ENCODE data around the gene MAST4.
A peak's percentile ranks its signal among the peaks of the same experiment; 100 is the strongest.

Gene MAST4

GRCh38 chr5:66969963-66970362 lies 373.8 kb downstream of the MAST4 start:
- no peak for DNase-seq

GRCh38 chr5:66972004-66972403 lies 375.8 kb downstream of the MAST4 start:
- DNase-seq = no peak

DNA sequence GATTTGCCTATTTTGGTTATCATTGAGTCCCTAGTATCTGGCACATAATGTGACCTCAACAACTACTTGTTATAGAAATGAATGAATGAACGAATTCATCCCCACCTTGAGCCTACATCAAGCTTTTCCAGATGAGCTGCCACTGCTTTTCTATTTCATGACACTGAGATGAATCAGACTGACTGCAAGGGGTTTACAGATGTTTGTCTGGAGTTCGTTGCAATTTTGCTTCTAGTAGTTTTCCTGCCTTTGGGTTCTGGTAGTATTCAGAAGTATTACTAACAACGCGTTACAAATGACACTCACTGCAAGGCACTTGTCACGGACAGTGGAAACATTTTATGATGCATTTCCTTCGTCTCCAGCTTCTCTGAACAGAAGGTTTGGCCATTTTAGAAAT lies 378.1 kb downstream of the MAST4 start:
- no peak for DNase-seq

- no peak for DNase-seq
Measured at GRCh38 chr5:66976108-66976507, 379.9 kb downstream of the MAST4 start.

DNA sequence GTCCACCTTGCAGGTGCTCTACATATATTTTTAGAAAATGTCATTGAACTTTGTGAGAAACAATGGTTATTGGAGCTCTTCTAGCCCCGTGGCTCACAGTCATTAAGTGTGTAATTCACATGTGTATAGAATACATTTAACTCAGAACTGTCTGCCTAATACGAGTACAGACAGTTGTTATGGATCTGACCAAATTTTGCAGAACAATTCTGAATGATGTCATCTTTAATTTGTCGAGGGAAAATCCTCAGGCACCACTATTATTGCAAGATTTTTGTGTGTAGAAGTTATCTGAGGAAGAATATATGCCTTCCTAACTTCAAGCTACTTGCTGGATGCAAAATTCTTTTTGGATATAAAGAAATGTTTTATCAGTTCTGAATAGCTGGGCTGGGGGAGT lies 383.5 kb downstream of the MAST4 start:
- no peak for DNase-seq

DNA sequence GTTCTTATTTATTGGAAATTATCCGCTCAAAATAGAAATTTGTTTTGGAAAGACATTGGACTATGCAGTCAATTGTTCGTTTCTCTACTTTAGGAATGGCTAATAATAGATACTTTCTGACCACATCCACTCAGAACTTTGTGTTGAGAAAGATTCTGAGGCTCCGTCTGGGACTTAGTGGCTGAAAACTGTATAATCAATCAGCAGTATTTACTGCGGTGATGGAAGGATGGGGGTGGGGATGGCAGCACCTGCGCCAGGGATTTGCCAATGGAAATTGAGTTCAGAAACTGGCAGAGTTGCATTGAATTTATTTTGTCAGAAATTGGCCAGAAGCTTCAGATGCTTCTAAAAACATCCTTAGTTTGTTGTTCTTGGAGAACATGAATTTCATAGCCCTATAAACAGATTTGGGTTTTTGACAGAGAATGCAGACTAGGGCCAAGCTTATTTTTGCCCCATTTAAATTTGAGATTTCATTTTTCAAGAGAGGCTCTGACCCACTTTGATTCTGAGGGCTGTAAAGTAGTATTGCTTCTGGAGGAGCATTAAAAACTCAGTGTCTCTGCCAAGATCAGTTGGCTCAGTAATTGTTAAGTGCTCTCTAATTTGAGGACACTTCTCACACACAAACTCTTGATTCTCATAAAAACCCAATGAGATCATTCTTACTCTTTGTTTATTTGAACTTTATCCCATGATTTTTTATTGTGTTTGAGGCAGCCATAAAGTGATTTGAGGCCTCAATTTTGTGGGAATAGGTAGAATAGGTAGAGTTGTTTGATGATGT lies 385.3 kb downstream of the MAST4 start:
- DNase-seq = no peak

DNA sequence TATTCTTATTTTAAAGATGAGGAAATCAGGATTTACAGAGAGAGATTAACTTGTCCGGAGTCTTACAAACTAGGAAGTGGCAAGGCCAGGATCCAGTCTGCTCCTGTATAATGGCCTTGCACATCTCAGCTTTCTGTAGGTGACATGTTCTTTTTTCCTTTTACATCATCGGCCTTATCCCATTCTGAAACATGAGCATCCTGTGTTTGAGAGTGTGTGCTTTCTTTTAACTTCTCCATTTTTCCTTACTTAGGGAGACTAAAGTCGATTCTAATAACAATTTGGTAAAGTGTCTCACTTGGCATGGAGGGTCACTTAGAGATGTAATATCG lies 385.8 kb downstream of the MAST4 start:
- no peak for DNase-seq

GRCh38 chr5:66982470-66982869 lies 386.3 kb downstream of the MAST4 start:
- DNase-seq = no peak

DNA sequence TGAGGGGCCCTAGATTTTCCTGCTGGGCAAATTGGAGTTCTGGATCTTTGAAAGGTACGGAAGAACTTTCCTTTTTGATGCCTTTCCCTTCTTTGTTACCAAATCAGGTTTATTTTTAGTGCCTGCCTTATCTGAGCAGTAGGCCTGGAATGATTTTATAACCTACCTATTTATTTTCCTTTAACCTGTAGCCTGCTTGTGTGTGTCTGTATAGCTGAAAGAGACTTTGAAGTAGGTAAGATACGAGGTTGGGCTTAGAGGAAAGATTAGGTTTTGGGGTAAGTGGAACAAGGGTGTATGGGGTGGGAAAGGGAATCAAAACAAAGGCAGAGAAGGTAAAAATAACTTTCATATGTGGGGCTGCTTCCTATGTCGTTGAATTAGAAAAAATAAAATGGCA lies 389.2 kb downstream of the MAST4 start:
- DNase-seq = no peak

GRCh38 chr5:66986009-66986408 lies 389.8 kb downstream of the MAST4 start:
- no peak for DNase-seq

GRCh38 chr5:66986534-66986933 lies 390.3 kb downstream of the MAST4 start:
- DNase-seq = no peak

DNA sequence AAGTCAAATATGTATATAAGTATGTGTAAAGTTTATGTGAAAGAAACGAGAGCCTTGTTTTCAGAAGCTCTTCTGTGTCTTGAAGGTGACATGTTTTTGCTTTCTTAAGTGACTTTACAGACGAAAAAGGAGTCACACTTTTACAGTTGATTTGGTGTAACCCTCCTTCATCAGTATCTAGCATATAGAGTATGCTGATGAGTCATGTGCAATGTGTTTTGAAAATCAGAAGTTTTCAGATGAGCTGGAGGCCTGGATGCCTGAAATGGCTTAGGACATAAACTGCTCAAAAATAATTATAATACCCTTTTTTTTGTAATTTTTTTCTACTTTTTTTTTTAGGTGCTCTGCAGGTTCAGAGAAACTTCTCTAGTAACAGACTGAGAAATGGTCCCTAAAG lies 390.9 kb downstream of the MAST4 start:
- no peak for DNase-seq

DNA sequence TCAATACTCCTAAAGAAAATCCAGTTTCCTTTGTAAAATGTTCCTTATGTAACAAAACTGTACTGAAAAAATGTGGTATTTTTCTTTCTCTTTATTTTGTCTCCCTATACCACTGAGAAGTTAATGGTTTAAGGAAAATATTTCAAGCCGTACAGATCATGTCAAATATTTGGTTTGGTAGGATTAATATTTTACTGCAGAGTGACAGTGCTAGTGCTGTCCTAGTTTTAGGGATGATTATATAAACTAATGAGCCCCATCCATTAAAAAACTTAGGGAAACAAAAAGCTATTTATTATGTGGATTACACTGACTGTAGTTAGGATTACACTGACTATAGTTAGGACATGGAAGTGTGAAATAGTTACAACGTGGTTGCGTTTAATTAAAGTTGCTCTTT lies 391.3 kb downstream of the MAST4 start:
- no peak for DNase-seq

GRCh38 chr5:66987949-66988838 lies 392.0 kb downstream of the MAST4 start:
- peak; percentile 32 for DNase-seq

DNA sequence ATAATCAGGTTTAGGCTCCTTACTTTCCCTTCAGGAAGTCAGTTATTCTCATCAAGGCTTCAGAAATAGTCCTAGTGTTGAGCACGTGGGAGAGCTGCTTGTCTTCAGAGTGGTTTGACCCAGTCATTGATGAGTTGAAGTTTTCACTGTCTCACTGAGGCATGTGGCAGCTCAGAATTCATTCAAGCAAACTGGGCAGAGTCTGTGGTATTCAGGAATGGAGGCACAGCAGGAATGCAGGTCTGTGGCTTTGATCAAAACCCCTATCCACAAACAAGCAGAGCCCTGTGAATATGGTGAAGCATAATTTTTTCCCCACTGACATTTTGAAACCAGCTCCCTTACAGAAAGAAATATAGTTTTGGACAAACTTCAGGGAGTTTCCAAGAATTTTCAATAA lies 393.1 kb downstream of the MAST4 start:
- no peak for DNase-seq

GRCh38 chr5:66989781-66990180 lies 393.6 kb downstream of the MAST4 start:
- no peak for DNase-seq

- DNase-seq = no peak
Measured at GRCh38 chr5:66991746-66992145, 395.6 kb downstream of the MAST4 start.

DNA sequence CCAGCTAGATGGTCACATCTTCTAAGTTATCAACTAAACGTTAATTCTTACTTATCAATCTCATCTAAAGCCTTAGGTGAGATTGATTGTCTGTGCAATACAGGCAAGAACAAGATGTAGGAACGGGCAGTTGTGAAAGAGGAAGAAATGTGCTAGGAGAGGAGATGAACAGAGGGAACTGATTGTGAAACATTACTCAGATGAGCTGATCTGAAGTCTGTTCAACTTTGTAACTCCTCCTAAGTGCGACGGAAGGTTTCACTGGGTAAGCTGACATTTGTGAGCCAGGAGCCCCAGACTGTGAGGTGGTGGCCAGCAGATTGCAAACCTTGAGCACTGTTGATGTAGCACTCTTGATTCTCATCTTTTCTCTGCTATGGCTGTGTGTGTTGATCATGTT lies 396.4 kb downstream of the MAST4 start:
- DNase-seq = peak; percentile 59

DNA sequence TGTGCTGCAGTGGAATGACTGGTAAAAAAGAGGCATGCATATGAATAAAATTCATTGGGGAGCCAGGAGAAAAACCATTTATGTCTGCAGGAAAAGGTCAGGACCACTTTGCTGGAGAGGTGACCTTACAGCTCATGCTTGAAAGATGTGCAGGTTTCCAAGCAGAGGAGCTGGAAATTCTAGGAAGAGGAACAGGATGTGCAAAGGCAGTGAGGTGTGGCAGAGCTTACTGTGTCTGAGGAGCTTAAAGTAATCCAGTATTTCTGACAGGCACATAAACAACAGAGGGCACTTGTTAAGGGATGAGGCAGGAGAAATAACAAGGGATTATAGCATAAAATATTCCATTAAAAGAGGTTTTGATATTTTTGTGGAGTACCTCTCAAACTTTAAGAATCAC lies 397.3 kb downstream of the MAST4 start:
- DNase-seq = no peak

DNA sequence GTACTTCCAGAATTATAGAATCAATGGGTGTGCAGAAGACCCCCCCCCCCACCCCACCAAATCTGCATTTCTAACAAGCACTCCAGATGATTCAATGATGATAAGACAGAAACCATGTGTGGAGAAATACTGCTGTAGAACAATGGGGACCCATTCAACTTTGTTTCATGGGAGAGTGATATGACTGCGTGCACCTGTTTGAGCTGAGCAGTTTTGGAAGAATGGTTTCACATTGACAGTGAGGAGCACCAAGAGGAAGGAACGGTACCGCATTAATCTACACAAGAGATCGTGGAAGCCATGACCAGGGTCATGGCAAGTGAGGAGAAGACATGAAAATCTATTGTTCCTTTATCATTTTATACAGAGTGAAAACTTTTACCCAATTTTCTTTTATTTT lies 397.7 kb downstream of the MAST4 start:
- DNase-seq = no peak

- DNase-seq = no peak
Measured at GRCh38 chr5:66994790-66995189, 398.6 kb downstream of the MAST4 start.

DNA sequence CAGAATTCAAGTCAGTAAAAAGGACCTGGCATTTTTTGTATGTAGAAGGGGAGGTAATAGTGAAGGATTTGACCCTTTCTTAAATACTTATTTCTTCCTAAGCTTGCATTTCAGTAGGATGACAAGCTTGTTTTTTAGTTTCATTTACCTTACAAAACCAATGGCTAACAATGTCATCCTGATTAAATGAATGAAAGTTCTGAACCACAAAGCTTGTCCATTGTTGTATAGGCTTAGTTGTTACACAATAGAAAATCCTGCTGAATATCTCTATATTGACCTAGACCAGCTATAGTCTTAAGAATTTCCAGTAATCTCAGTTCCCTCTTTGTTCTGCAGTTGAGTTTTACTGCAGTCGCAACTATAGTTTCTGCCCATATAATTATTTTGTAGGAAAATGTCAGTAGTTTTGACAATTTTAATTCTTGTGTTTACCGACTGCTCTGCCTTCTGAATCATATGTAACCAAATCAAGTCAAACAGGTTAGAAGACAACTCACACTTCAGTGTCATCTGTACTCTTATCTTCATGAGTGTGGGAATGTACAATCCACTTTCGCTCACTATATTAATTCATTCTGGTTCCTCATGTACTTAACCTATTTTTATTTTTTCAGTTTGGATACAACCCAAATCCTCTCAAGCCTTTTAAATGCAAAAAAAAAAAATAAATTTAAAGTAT lies 404.7 kb downstream of the MAST4 start:
- DNase-seq = no peak

DNA sequence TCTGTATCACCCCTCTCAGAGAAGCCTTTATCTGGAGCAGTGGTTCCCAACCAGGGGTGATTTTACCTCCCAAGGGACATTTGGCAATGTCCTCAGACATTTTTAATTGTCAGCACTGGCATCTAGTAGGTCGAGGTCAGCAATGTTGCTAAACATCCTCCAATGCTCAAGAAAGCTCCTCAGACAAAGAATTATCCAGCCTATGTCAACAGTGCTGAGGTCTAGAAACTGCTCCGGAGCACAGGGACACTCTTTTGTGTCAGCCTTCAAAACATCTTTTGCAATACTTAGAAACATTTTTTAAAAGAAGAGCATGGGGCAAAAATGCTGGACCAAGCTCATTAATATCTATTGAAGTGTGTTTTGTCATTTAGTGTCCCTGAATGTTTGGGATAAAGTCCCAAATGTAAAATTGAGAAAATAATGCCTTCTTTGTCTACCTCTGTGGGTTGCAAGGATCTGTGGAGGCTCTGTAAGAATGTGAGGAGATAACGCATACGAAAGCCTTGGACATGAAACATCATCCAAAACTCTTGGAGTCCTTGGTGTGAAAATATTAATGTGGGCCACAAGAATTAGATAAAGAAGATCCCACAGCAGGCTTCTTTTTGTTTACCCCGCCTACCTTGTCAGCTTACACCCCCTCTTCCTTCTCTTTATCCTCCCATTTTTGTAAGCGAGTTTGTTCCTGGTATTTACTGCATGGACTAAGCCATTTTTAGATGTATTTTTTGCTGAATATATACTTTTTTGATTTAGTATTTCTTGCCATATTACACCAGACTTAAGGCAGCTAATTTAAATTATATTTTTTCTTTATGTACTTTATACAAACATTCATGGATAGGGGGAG lies 406.9 kb downstream of the MAST4 start:
- DNase-seq = no peak
